Astrocyte (in vitro differentiated cells and primary cell): ENCODE measurements around the gene LINGO3.

Experiments used
- CTCF ChIP-seq: IDR thresholded peaks from 2 replicates; pipeline ENCODE4 v1.5.1; 2011; ENCODE audit warnings: low read depth, mild to moderate bottlenecking, inconsistent platforms, low read length, moderate library complexity; ENCODE audit not compliant: insufficient read depth
- EZH2 ChIP-seq: IDR thresholded peaks from 2 replicates; pipeline ENCODE4 v1.6.1; 2012; ENCODE audit warnings: mild to moderate bottlenecking, low read length, inconsistent platforms; ENCODE audit not compliant: insufficient read depth

- TF ChIP-seq CTCF = no peak
- TF ChIP-seq EZH2 = no peak
These were observed 47.4 kb upstream of the LINGO3 start for GRCh38 chr19:2355168-2356035.
